GM15510 (cell line): ENCODE measurements around the gene ZNF766.
A peak's percentile ranks its signal among the peaks of the same experiment; 100 is the strongest.

Source experiments
- POLR2A ChIP-seq: IDR thresholded peaks from 3 replicates; pipeline ENCODE4 v1.6.1; 2011; ENCODE audit warnings: borderline replicate concordance; ENCODE audit not compliant: insufficient read length; ENCODE audit errors: extremely low read depth

The ZNF766 gene

GRCh38 chr19:52269338-52270261, at the start of gene ZNF766:
Gene ZNF766, plus strand, starts transcription at chr19:52269587. Its CDS starts 27 bp downstream, at chr19:52269614.
- peak; percentile 80 for TF ChIP-seq POLR2A

- no peak for TF ChIP-seq POLR2A
These were observed 49.8 kb upstream of the ZNF766 start for GRCh38 chr19:52219611-52220010.

- TF ChIP-seq POLR2A: no peak
These were observed 48.4 kb upstream of the ZNF766 start for GRCh38 chr19:52221031-52221430.

- no peak for TF ChIP-seq POLR2A
These were observed 47.5 kb upstream of the ZNF766 start for GRCh38 chr19:52221831-52222375.

GRCh38 chr19:52224211-52224610, 45.2 kb upstream of the ZNF766 start:
- no peak for TF ChIP-seq POLR2A

GRCh38 chr19:52226652-52227051, 42.7 kb upstream of the ZNF766 start:
- TF ChIP-seq POLR2A: no peak

- no peak for TF ChIP-seq POLR2A
These were observed 42.0 kb upstream of the ZNF766 start for GRCh38 chr19:52227196-52227940.

GRCh38 chr19:52227980-52228379, 41.4 kb upstream of the ZNF766 start:
- no peak for TF ChIP-seq POLR2A

GRCh38 chr19:52229524-52229923, 39.9 kb upstream of the ZNF766 start:
- TF ChIP-seq POLR2A: no peak

- no peak for TF ChIP-seq POLR2A
These were observed 38.7 kb upstream of the ZNF766 start for GRCh38 chr19:52230685-52231084.

- no peak for TF ChIP-seq POLR2A
These were observed 38.1 kb upstream of the ZNF766 start for GRCh38 chr19:52231154-52231910.

- TF ChIP-seq POLR2A: no peak
These were observed 35.0 kb upstream of the ZNF766 start for GRCh38 chr19:52234406-52234805.

- TF ChIP-seq POLR2A: no peak
These were observed 32.2 kb upstream of the ZNF766 start for GRCh38 chr19:52237197-52237596.

- TF ChIP-seq POLR2A: no peak
These were observed 31.5 kb upstream of the ZNF766 start for GRCh38 chr19:52237771-52238400.

- no peak for TF ChIP-seq POLR2A
These were observed 25.4 kb upstream of the ZNF766 start for GRCh38 chr19:52244021-52244420.

GRCh38 chr19:52248241-52248640, 21.1 kb upstream of the ZNF766 start:
- TF ChIP-seq POLR2A: no peak
